A673 (cell line): ENCODE results near the gene STOX2.

Source experiments
- EZH2 ChIP-seq: fragments of 200-600 bp; sonication (generic); IDR thresholded peaks from 2 replicates; pipeline ENCODE4 v1.6.1; 2017; ENCODE audit warnings: borderline replicate concordance, low read depth, mild to moderate bottlenecking, mixed read lengths, antibody characterized with exemption, low read length; ENCODE audit not compliant: poor library complexity, severe bottlenecking
- TF ChIP-seq, protein P1 (sequence below): fragments of 300-800, 200-600 bp; sonication (generic); conservative IDR thresholded peaks from 2 replicates; pipeline ENCODE4 v1.5.1; 2017; ENCODE audit warnings: low read depth, mild to moderate bottlenecking, antibody characterized with exemption, low read length, moderate library complexity, mixed read lengths

- no peak for TF ChIP-seq EZH2
- TF ChIP-seq, protein P1, sequence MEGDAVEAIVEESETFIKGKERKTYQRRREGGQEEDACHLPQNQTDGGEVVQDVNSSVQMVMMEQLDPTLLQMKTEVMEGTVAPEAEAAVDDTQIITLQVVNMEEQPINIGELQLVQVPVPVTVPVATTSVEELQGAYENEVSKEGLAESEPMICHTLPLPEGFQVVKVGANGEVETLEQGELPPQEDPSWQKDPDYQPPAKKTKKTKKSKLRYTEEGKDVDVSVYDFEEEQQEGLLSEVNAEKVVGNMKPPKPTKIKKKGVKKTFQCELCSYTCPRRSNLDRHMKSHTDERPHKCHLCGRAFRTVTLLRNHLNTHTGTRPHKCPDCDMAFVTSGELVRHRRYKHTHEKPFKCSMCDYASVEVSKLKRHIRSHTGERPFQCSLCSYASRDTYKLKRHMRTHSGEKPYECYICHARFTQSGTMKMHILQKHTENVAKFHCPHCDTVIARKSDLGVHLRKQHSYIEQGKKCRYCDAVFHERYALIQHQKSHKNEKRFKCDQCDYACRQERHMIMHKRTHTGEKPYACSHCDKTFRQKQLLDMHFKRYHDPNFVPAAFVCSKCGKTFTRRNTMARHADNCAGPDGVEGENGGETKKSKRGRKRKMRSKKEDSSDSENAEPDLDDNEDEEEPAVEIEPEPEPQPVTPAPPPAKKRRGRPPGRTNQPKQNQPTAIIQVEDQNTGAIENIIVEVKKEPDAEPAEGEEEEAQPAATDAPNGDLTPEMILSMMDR: no peak
Observed at GRCh38 chr4:183875251-183875825, 29.8 kb upstream of the STOX2 start.
